MM.1S (cell line): Measurements from ENCODE around the gene LONRF2.

Experiments
- EZH2 ChIP-seq: fragments of 300-600 bp; sonication (generic); optimal IDR thresholded peaks from 2 replicates; pipeline ENCODE3; 2017; ENCODE audit warnings: low read depth, mild to moderate bottlenecking, antibody characterized with exemption, low read length, mixed read lengths
- TF ChIP-seq, protein P1 (sequence below): fragments of 300-600 bp; sonication (generic); IDR thresholded peaks from 2 replicates; pipeline ENCODE4 v1.5.1; 2016; ENCODE audit warnings: antibody characterized with exemption, low read length, mixed read lengths

DNA sequence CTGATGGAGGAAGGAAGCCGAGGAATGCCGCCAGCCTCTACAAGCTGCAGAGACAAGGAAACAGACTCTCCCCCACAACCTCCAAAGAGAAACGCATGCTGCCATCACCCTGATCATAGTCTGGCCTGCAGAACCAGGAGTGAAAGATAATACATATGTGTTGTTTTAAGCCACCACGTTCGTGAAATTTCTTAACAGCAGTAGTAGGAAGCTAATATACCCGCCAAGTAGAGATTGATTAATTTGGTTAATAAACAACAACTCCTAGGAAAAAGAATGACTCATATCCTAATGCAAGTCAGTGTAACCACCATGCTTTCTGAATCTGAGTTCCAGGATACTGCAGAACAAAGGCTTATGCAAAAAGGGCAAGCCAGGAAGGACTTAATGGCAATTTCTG is 36.6 kb downstream of the LONRF2 start:
- TF ChIP-seq, protein P1, sequence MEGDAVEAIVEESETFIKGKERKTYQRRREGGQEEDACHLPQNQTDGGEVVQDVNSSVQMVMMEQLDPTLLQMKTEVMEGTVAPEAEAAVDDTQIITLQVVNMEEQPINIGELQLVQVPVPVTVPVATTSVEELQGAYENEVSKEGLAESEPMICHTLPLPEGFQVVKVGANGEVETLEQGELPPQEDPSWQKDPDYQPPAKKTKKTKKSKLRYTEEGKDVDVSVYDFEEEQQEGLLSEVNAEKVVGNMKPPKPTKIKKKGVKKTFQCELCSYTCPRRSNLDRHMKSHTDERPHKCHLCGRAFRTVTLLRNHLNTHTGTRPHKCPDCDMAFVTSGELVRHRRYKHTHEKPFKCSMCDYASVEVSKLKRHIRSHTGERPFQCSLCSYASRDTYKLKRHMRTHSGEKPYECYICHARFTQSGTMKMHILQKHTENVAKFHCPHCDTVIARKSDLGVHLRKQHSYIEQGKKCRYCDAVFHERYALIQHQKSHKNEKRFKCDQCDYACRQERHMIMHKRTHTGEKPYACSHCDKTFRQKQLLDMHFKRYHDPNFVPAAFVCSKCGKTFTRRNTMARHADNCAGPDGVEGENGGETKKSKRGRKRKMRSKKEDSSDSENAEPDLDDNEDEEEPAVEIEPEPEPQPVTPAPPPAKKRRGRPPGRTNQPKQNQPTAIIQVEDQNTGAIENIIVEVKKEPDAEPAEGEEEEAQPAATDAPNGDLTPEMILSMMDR: no peak
- TF ChIP-seq EZH2: no peak
